Left colon (tissue), 2 donors: ENCODE results near the gene IRX3. TPM values are rescaled to one million over a fixed set of nuclear protein-coding genes. Genes with fewer than 3 reads are reported as not detected.

Source experiments
- ATAC-seq: fragments of 200-7000 bp; cut with Tn5 transposase; one replicate; pipeline ENCODE4 v1.9.1; 2020; ENCODE audit warnings: mild to moderate bottlenecking, moderate library complexity
- DNase-seq, 2 donors: peaks; one replicate each; pipeline ENCODE4 v3.0.0-alpha.2; 2020
- intact Hi-C, 2 donors: fragments of 100-400 bp; cut with DNase I in 1 of 2; cut with micrococcal nuclease in 1 of 2; formaldehyde crosslinking; loops; one replicate each; pipeline versions ENCODE4 v1.11.2 to v1.14.0; 2022; cut with DNase I, micrococcal nuclease
- total RNA-seq, 2 donors: library from RNA; stranded (reverse); fragmentation: NEBNext Ultra II Directional; extraction: Animal tissue kit (Norgen Biotek cat#: 25700); gene quantifications; one replicate each; pipeline ENCODE4 v1.2.1, GENCODE V29; 2021
- donor health status: DM: no; HTN: no; CAD: no.
- donor health status: DM: yes; HTN: yes; CAD: no.

The IRX3 gene
- total RNA-seq, 2 donors from 2014 or later: 0.20 to 0.31 TPM

DNA sequence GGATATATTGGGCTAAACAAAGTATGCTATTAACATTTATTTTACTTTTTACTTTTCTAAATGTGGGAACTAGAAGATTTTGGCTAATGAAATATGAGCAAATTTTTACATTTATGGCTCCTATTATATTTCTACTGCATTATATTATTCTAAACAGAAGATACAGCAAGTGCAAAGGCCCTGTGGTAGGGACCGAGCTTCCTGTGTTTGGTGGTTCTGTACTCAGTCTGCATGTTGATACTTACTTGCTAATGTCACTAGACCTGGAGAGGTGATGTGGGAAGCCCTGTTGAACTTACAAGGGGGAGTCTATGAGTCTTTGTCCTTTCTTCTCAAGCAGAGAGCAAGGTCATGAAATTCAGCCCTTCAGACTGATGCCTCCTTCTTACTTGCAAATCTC is 10.0 kb upstream of the IRX3 start:
- intact Hi-C loops: no loop called here
- no peak for ATAC-seq
- DNase-seq: no peak

DNA sequence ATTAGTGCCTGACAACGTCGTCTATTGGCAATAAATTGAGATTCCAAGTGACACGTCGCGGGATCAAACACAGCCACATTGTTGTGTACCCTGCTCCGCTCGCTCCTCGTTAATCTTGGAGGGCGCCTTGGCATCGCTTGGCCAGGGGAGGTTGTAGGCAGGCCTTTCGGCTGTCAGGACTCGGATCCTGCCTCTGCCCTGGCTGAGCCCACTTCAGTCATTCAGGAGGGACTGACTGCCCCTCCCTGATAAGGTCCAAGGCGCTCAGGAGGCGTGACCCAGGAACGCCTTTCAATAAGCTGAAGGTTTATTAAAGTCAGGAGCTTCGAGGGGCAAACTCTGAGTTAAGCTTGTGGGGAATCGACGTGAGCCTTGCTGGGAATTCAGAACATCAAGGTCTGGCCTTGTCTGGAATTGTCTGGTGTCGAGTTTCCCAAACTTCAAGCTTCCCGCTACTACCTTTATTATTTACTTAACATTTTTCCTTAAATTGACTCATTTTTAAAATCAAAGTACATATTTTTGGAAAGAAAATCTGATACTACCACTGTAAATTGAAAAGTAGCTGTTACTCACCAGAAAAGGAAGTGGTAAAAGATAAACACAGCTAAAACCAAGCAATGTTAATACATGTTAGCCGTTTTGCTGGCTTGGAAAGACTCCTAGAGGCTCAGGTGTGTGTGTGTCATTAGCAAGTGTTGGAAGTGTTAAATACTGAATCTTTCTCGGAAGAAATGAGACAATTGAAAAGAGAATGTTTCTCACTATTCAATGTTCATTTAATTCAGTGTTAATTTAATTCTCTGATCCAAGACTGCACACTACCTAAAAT is 5.3 kb upstream of the IRX3 start:
- intact Hi-C loops: no loop called here
- DNase-seq (no peak), ATAC-seq (no peak)

DNA sequence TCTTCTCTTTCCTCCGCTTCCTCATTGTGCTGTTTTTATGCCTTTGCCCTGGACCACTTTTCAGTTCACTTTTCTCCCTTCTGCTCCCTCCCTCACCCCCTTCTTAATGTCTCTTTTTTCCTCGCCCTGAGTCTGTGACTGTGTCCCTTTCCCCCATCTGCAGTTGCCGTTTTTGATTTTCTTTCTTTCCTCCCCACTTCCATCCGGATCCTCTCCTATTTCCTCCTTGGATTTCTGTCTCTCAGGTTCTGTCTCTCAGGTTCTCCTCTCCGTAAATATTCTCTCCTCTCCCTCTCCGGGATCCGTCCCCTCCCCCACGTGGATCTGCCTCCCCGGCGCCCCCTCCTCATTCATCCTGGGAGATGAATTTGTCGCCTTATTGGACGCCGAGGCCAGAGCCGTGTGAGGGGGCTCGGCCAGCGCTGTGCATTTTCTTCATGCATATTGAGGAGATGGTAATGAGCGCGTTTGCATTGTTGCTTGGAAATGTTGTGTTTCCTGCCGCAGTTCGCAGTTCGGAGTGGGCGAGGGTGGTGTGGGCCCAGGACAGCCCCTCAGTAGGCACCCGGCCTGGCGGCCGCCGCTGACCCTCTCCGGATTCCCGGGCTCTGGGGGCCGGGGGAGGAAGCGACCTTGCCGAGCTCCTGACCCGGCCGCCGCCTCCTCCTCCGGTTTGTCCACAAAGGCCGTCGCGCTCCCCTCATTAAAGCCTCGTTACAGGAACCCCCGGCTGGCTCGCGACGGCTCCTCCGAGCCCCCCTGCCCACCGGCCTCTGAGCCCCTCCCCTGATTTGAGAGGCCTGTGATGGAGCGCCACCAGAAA is 4.5 kb upstream of the IRX3 start:
- ATAC-seq (no peak), DNase-seq (no peak)
- intact Hi-C loops: no loop called here

DNA sequence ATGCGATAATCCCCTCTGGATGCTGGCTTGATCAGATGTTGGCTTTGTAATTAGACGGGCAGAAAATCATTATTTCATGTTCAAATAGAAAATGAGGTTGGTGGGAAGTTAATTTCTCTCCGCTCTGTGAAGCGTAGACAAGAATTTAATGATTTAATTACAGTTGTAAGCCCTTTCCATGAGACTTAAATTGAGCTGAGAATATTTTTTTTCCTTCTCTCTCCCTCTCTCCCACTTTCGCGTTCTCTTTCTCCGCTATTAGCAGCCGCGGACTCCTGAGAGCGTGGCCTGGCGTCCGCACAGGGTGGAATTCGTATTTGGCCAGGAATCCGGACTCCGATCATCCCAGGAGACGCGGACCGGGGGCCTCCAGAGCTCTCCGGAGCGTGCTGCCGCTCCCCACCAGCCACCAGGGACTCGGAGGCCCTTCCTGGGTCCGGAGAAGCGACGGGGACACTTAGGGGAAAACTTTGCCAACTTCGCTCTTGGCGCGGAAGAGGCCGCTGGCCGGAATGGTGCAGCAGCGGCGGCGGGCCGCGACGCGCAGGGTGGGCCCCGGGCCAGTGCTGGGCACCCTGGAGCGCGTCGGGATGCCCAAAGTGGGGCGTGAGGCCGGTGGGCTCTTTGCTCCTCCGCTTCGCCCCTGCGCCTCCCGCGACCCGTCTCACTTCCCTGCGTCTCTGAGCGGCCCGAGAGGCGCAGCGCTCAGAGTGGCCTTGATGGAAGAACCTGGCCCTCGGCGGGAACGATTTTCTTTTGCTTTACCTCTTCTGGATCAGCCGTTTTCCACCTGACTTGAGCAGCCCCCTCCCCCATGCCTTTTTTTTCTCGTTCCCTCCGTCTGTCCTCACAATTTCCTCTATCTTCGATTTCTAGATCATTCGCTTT is 3.6 kb upstream of the IRX3 start:
- intact Hi-C loops: no loop called here
- DNase-seq (no peak), ATAC-seq (no peak)

DNA sequence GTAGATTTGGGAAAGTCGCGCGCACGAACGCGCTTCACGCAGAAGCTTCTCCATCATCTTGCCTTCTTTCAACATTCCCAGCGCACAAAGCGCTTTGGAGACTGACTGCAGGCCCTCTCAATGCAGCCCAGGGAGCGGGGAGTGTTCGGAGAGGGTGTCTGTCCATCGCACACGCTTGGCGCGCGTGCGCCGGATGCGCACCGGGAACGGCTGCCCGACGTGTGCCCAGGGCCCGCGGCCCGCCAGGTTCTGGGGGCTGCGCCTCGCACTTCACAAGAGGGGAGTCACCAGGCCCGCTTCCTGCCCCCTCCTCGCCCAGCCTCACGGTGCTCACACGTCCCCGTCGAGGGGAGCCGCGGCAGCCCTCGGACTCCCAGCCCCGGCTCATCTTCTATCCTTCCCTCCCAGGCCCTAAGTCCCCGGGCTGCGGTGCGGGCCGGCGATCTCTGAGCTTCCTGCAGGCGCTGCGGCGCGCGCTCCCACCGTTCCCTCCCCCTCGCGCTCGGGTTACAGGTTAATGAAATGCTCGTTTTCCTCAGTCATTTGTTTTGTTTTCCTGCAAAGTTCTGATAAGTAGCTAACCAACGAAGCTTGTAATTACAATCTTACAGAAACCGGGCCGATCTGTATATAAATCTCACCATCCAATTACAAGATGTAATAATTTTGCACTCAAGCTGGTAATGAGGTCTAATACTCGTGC is 2.8 kb upstream of the IRX3 start:
- ATAC-seq (no peak), DNase-seq (no peak)
- intact Hi-C loops: no loop called here

DNA sequence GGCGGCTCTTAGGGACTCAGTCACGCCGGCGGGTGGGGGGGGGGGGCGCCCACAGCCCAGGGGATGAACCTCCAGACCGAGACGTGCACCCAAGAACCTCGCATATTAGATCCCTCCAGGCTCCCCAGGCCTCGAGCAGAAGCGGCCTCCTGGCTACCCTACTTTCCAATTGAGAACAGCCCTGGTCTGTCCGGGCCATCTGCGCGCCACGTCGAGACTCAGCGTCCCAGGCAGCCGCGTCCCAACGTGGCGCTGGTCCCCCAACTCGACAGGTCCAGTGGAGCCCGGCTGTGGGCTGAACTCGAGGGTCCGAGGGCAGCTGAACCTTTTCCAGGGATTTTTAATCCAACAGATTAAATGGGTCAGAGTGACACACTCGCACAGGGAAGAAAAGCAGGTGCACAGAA is 2.3 kb upstream of the IRX3 start:
- no peak for ATAC-seq
- intact Hi-C loops: no loop called here
- no peak for DNase-seq

DNA sequence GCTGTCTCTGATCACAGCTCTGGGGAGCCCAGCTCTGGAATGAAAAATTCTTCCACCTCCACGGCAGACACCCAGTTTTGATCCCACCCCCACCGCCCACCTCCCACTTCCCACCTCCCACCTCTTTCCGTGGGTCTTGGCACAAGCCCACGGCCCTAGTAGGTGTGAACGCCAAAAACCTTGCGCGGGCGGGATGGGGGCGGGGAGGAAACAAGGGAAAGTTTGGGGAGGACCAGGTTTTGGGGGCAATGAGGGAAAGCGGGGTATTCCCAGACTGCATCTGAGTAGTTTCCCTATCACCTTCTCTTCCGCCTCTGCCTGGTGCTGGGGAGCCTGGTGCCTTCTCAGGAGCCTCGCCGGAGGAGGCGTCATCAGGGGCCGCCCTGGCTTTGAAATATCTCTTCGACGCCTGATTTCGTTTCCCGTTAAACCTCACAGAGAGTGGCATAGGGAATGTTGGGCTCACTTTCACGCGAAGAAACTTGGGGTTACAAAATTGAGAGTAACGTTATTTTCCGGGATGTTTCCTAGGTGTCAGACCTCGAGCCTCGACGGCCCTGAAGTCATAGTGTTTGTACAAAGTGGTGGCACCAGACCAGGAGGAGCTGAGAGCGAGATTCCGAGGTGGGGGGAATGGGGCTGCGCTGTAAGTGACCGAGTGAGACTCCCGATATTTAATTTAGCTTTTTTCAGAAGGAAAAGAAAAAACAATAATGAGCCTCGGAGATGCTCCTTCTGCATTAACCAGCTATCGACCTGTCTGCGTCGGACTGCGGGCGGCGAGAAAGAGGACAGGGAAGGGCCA is 1.6 kb upstream of the IRX3 start:
- DNase-seq (no peak), ATAC-seq (no peak)
- intact Hi-C loops: no loop called here

DNA sequence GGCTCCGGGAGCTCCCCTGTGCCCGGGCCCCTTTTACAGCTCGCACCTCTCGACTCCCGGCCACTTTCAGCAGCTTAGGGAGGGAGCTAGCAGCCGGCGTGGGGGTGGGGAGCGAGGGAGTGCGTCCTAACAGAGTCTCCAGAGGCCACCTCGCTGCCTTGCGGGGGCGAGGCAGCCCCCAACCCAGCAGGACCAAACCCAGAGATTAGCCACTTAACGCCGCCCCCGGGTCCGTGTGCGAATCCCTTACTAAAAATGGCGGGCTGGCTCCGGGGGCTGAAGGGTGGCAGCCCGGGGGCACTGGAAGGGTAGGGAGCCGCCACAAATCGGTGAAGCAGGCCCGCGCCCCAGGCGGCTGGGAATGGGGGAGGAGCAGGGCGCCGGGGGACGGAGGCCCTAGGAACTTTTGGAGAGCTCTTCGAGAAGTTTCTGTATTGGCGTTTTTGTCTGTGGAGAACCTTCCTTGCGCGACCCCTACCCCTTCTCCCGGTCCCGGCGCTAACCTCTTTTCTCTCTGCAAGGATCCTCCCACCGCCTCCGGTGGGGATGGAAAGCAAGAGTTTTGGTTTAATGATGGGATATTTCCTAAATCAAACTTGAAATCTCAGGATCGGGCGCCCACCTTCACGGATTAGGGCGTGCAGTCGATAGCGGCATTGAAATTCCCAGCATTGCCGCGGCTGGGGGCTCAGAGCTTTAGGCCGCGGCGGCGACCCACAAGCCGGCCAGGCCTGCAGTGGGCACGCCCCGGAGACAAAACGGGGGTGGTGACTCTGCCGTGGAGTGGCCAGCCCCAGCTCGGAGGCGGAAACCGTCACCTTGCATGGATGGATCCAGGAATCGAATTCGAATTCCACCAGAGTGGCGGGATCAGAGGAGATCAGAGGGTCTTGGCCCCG is 793 bp upstream of the IRX3 start:
- intact Hi-C loops: no loop called here
- DNase-seq (no peak), ATAC-seq (no peak)

DNA sequence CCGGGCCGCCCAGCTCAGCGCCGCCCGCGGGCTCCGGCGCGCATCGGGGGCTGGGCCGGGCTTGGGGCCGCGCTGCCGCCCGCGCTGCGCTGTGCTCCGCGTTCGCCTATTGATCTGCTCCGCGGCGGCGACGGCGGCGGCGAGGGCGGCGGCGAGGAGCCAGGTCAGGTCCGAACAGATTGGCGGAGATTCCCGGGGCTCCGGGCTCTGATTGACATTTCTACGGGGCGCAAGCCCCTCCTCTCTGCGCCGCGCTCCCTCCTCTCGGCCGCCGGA is 559 bp downstream of the IRX3 start:
- DNase-seq: no peak
- intact Hi-C loops: no loop called here
- ATAC-seq: peak; percentile 30

DNA sequence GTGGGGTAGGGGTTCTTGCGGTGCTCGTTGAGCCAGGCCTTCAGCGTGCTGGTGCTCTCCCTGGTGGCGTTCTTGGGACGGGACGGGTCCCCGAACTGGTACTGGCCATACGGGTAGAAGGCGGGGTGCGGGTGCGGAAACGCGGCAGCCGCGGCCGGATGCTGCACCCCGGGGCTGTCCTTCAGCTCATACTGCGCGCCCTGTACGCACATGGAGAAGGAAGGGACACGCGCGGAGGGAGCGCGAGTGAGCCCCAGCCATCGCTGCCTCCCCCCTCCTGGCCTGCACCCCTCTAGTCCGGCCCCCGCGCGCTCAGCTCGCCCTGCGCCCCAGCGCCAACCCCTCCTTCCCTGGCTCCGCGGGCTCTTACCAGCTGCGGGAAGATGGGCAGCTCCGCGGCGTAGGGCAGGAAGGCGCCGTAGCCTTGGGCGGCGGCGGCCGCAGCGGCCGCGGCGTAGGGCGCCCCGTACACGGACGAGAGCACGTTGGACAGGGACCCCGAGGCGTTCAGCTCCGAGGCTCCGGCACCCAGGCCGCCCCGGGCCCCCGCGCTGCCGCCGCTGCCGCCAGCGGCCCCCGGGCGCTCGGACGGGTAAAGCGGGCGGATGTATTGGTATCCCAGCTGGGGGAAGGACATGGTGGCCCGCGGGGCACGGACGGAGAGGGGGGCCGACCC is 1.0 kb downstream of the IRX3 start:
- intact Hi-C loops: no loop called here
- ATAC-seq (no peak), DNase-seq (no peak)

DNA sequence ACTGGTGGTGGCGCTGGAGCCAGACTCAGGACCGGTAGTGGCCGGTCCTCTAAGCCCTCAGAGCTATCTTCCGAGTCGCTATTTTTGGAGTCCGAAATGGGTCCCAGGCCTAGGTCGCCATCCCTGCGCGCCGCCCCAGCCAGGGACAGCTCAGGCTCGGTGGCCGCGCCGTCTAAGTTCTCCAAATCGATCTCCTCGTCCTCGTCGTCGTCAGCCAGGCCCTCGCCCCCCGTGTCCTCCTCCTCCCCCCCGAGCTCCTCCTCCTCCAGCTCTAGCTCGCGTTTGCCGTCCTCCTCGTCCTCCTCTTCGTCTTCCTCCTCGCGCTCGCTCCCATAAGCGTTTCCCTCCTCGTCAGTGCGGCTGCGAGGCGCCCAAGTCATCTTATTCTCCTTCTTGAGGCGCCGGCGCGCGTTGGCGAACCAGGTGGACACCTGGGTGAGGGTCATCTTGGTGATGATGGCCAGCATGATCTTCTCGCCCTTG is 1.6 kb downstream of the IRX3 start:
- no peak for ATAC-seq
- DNase-seq: no peak
- intact Hi-C loops: no loop called here

DNA sequence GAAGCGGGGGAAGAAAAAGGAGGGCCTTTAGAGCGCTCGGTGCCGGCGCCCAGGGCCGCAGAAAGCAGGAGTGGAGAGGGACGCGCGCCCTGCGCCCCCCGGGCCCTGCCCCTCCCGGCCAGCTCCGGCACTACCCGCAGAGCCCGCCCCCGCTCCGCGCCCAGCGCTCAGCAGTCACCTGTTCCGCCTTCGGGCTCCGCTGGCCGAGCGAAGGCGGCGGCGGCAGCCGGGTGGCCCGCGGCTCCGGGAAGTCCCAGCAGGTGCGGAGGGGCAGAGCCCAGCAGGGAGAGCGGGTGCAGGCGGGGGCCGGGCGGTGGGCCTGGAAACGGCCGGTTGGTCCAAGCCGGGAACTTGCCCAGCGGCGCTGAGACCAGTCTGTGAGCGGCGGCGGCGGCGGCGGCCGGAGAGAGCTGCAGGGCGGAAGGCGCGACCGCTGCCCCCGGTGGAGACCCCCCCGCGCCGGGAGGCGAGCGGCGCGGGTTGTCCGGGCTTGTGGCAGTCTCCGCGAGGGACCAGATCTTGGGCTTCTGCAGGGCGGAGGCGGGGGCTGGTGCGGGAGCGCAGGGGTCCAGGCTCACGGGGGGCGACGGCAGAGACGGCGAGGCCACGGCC is 2.2 kb downstream of the IRX3 start:
- DNase-seq (peak in 1 of 2 donors; percentile 31), ATAC-seq (peak; percentile 58)
- intact Hi-C loops: no loop called here

DNA sequence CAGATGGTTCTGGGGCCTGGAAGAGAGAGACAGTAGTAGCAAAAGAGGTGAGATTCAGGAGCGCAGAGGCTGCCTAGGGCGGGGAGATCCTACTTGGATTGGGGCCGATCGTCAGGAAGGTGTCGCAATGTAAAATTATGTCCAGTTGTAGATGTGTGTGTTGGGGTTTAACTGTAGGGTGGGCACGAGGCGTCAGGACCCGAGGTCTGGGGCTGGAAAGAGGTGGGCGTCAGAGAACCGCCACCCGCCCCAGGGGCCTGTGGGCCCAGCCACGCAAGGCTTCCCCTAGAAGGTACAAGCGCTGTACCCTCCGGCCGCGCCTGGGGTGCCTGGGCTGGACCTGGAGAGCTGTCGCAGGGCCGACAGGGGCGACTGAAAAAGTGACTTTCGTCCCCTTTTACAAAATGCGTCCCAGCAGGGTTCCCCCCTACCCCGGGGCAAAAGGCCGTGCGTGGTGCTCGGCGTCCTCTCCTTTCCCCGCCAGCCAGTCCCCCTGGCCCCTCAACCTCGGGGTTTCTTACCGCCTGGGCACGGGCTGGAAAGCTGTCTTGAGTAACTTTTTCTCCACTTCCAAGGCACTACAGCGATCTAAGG is 2.8 kb downstream of the IRX3 start:
- DNase-seq: no peak
- intact Hi-C loops: no loop called here
- no peak for ATAC-seq

DNA sequence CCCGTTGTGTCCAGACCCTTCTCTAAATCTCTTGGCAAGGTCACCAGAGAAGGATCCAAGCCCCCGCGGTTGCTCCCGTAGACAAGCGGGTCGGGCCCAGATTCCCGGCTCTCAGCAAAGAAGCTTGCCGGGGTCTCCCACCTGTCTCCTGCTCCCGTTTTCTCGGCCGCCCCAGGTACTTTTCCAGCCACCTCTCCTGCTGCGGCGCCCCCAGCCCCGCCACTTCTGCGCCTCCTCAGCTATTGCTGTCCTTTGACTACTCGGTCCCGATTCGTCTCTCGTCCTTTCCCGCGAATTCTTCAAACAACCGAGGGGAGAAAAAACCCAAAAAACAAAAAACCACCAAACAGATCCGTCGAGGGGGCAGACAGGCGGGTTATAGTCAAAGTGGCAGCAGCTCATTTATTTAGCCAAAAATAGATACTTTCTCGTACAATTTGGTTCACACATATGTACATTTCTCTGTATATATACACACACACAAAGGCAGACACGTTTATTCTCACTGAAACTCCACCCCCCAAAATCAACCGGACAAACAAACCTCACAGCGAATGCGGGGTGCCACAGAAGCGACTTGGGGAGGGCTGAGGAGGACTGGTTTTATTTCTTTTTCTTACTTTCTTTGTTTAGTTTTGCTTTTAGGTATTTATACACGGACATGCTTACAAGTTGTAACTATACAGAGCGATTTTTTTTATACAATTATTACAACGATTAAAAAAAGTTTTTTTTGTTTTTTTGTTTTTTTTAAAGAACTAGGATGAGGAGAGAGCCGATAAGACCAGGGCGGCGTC is 3.5 kb downstream of the IRX3 start:
- DNase-seq: no peak
- ATAC-seq: no peak
- intact Hi-C loops: no loop called here
